HG03558 (cell line): ENCODE data around the gene TIMM17B.

Experiments
- ATAC-seq: cut with Tn5 transposase; IDR thresholded peaks from one replicate; pipeline ENCODE4 v1.9.1; 2021; ENCODE audit warnings: moderate number of reproducible peaks; ENCODE audit not compliant: unreplicated experiment; ENCODE audit errors: extremely low read depth

The TIMM17B gene

DNA sequence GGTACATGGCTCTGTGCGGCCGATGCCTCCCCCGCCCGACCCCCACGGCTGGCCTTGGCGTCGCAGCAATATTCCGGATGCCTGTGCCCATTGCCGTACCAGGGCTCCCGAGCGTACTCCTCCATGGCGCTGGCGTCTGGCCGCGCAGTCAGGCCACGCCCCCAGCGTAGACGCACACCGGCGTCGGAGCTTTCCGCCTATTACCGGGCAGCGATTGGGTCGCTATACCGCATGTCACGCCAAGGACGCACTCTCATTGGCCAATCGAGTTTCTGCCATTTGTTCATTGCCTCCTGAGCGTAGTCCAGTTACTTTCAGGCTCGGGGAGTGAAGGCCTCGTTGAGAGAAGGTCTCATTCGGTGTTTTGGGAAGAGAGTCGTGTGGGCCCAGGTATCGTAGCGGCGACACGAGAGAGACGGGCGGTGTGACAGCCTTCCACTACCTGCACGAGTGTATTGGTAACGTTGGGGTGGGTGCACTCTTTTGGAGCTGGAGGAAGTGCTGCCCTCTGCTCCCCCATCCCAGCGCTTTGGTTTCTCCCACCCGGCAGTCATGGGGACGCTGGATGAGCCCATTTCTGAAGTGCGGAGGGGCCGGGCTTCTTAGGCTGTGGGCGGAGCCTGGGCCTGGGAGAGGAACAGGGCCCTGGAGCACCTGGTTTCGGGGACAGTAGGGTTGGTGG lies at the start of gene TIMM17B, which contains the start of gene PQBP1:
TIMM17B (minus strand) TSS at position 144 of the 682 bp plus-strand sequence; CDS start at position 125, 19 bp downstream.
PQBP1 (plus strand) TSS at position 306 of the 682 bp plus-strand sequence. CDS start 580 bp downstream, outside the sequence.
- peak; percentile 67 for ATAC-seq

GRCh38 chrX:48945517-48946348 lies 48.2 kb upstream of the TIMM17B start:
- ATAC-seq, result no peak

DNA sequence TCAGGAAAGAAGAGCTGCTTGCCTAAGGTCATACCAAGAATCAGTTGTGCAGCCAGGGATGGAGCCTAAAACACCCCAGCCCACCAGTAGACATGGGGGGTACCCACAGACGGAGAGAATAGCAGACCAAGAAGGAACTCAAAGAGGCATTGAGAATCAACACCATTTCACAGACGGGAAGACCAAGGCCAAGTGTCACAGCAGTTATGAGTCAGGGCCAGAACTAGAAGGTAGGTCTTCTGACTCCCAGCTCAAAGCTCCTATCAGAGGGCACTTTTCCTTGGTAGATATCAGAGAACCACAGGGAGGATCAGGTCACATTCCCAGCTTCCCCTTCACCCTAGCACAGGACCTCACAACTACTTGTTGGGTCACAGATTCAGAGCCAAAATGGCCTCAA lies 45.3 kb upstream of the TIMM17B start:
- ATAC-seq, result no peak

GRCh38 chrX:48940404-48940955 lies 42.9 kb upstream of the TIMM17B start:
- ATAC-seq, result no peak

DNA sequence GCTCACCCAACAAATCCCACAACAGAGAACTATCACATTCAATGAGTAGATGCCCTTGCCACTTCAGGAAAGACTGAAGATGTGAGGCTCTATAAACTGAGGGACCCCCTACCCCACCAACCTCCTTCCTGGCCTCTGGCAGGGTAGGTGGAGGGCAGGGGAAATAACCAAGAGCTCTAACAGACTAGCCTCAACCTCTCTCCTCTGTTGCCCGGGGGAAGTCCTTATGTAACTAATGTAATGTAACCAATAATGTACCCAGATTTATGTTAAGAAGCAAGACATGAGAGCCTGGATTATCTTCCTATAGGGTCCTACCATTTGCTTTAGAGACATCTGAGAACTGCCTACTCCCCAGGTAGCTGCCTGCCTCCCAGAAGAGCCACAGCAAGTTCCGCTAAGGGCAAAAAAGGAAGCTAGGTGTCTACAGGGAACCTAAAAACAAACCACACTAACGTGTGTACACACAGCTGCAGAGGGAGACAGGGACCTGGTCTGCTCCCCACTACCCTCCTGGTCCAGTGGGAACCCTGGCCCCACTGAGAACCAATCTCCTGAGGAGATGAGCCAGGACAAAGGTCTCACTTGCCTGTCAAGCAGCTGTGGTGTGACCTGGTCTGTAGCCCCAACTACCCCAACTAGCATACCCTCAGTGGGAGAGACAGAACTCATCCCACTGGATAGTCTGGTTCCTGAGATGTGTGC lies 42.1 kb upstream of the TIMM17B start:
- ATAC-seq, result no peak

GRCh38 chrX:48938721-48939425 lies 41.3 kb upstream of the TIMM17B start:
- peak; percentile 28 for ATAC-seq

- peak; percentile 24 for ATAC-seq
These were observed 39.7 kb upstream of the TIMM17B start for GRCh38 chrX:48937054-48937907.

DNA sequence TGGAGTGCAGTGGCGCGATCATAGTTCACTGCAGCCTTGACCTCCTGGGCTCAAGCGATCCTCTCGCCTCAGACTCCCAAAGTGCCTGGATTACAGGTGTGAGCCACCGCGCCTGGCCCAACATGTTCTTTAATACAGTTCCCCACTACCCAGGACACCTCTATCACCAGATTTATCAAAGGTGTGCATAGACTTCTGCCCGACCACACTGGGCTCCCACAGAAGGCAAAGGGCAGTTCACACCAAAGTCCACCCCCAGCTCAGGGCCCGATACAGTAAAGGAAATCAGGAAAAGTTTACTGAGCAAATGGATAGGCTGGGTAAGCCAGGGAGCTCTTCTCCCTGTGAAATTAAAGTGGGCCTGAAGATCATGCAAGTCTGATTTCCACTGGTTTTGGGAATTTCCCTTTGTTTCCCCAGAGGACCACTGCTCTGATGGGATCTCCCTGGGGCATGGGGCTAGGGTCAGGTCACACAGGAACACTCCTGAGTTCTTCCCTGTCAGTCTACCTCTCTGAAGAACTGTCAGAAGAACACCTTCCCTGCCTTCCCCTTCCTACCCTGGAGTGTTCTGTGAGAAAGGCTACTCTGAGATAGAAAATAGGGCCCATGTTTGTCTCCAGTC lies 39.0 kb upstream of the TIMM17B start:
- no peak for ATAC-seq

GRCh38 chrX:48935301-48935670 lies 37.7 kb upstream of the TIMM17B start:
- ATAC-seq, result no peak

GRCh38 chrX:48934581-48935300 lies 37.2 kb upstream of the TIMM17B start:
- no peak for ATAC-seq

DNA sequence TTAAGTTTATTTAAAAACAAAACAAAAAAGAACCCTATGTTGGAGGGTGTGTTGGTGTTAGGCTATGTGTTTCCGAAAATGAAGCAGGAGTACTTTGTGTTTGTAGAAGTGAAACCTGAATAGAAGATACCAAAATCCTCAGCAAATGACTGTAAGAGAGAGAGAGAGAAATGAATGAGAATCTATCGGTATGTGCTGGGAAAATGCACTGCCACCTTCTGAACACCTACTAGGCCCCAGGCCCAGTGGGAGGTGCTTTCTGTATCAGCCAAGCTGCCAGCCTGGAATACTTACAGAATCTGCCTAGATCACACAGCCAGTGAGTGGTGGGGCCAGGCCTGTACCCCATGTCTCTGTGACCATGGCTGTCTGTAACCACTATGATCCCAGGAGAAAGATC lies 36.2 kb upstream of the TIMM17B start:
- no peak for ATAC-seq

DNA sequence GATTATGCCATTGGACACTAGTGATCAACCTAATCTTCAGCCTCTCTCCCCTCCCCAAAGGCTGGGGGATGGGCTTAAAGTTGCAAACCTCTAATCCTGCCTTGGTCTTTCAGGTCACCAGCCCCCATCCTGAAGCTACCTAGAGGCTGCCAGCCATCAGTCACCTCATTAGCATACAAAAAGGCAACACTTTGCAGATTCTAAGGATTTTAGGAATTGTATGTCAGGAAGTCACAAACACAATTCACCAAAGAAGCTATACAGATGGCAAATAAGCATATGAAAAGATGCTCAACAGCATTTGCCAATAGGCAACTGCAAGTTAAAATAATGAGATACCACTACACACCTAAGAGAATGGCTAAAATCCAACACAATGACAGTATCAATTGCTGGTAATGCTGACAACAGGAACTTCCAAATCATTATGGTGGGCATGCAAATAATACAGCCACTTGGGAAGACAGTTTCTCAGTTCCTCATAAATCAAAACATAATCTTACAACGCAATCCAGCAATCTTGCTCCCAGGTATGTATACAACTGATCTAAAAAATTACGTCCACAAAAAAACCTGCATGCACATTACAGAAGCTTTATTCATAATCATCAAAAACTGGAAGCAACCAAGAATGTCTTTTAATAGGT lies 30.3 kb upstream of the TIMM17B start:
- ATAC-seq, result no peak

GRCh38 chrX:48927123-48927522 lies 29.6 kb upstream of the TIMM17B start:
- no peak for ATAC-seq

GRCh38 chrX:48924270-48924669 lies 26.7 kb upstream of the TIMM17B start:
- ATAC-seq, result no peak

DNA sequence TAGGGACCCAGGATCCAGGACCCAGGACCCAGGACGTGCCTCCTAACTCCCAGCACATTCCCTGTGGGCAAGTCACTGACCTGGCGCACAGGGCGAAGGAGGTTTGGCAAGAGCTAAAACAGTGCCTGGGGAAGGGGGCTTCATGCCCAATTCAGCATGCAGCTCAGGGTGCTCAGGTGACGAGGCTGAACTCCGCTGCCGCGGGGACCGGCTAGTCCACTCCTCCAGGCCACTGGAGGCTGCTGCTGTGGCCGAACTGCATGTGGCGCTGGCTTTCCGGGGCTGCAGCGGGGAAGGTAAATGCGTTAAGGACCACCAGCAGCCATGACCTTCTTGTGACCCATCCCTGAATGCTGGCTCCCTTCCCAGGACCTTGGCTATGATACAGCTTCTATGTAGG lies 26.2 kb upstream of the TIMM17B start:
- no peak for ATAC-seq

- no peak for ATAC-seq
These were observed 23.1 kb upstream of the TIMM17B start for GRCh38 chrX:48920718-48921104.

GRCh38 chrX:48919947-48920717 lies 22.6 kb upstream of the TIMM17B start:
- ATAC-seq, result no peak
